ENCODE measurements around the gene EFHD2.

EFHD2 gene

GRCh38 chr1:15476927-15477326, 67.2 kb downstream of the EFHD2 start:
- DNase-seq (ENCODE audit: low spot score): no peak

- no peak for DNase-seq (ENCODE audit: low spot score)
Measured at GRCh38 chr1:15477646-15478212, 68.0 kb downstream of the EFHD2 start.
